LNCAP (cell line): ENCODE data around the gene RNF130.

Experiments used
- TF ChIP-seq, protein P1 (sequence below): fragments of 450-650 bp; IDR thresholded peaks from 2 replicates; pipeline ENCODE4 v1.5.1; 2017; ENCODE audit warnings: mild to moderate bottlenecking

RNF130 gene

GRCh38 chr5:180086816-180087399, 15.3 kb upstream of the RNF130 start:
- TF ChIP-seq, protein P1, sequence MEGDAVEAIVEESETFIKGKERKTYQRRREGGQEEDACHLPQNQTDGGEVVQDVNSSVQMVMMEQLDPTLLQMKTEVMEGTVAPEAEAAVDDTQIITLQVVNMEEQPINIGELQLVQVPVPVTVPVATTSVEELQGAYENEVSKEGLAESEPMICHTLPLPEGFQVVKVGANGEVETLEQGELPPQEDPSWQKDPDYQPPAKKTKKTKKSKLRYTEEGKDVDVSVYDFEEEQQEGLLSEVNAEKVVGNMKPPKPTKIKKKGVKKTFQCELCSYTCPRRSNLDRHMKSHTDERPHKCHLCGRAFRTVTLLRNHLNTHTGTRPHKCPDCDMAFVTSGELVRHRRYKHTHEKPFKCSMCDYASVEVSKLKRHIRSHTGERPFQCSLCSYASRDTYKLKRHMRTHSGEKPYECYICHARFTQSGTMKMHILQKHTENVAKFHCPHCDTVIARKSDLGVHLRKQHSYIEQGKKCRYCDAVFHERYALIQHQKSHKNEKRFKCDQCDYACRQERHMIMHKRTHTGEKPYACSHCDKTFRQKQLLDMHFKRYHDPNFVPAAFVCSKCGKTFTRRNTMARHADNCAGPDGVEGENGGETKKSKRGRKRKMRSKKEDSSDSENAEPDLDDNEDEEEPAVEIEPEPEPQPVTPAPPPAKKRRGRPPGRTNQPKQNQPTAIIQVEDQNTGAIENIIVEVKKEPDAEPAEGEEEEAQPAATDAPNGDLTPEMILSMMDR = no peak

DNA sequence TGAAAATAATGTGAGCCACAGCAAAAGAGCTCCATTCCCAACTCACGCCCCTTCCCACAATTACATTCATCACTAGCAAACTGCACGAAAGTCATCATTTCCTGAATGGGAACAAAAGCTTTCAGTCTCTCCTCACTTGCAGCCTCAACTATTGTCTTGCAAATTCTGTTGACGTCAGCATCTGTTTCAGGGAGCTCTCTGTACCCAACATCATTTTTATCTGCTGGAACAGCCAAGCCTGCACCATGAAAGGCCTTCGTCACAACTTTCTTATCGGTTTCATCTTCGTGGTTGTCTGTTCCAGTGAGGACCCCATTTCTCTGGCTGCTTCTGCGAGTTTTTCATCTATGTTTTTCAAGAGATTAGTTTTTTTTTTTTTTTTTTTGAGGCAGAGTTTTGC, 14.3 kb upstream of the RNF130 start:
- TF ChIP-seq, protein P1 = no peak

DNA sequence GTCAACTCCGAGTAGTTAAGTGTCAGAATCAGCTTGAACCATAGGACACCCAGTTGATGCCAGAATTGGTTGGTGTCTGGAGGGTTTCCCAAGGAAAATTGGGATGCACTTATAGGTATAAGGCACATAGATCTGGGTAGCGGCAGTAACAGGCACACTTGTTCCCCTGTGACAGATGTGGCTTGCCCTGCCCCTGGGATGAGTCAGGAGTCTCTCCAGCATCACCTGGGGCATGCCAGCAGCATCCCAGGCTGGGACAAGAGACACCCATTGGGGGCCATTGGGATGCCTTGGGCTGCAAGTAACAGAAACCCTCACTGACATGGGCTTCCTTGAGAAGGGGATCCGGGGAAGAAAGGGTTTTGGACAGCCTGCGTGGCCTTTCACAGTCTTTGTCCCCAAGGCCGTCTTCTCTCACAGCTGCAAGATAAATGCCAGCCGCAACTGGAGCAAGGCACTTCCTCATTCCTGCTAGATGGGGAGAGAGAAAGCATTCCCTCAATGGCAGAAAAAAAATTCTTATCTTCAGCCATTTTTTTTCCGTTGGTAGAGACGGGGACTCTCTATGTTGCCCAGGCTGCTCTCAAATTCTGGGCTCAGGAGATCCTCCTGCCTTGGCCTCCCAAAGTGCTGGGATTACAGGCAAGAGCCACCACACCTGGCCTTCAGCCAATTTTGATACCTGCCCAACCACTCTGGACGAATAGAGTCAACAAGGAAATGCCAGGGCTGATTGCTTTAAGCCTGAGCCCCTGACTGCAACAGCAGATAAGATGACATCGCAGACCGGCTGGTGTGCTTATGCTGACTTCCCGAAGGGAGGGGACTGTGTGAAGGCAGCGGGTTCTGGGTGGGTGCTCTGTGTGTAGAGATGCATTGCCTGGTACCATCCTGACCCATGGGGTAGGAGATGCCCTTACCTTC, 13.3 kb upstream of the RNF130 start:
- TF ChIP-seq, protein P1 = no peak

DNA sequence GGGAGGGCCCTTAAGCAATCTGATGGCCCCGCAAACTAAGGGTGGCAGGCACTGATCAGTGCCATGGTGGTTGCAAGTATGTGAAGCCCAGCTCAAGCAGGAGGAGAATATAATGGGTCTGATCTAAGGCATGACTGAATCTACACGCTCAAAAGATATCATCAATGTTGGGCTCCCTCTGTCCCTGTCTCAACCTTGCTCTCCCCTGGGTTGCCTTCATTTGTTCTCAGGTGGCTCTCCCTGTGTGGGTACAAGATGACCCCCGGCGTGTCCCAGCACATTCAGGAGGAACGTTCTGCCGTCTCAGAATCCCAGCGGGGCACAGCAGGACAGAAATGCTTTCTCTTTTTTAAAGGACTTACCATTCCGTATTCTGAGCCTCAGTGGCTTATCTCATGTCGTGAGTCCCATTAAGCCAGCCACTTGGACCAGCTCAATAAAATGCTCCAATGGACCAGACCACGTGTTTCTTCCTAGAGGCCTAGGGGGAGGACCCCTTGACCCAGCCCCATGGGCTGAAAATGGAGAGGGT, 12.0 kb upstream of the RNF130 start:
- TF ChIP-seq, protein P1 = no peak

- TF ChIP-seq, protein P1 = no peak
These were observed 11.3 kb upstream of the RNF130 start for GRCh38 chr5:180082633-180083420.

- TF ChIP-seq, protein P1 = no peak
These were observed 9.9 kb upstream of the RNF130 start for GRCh38 chr5:180081481-180081880.

GRCh38 chr5:180080486-180081280, 9.1 kb upstream of the RNF130 start:
- TF ChIP-seq, protein P1 = no peak
